HepG2 (cell line): Measurements from ENCODE around the gene ACTRT2. TPM values are rescaled to one million over a fixed set of nuclear protein-coding genes. Genes with fewer than 3 reads are reported as not detected.

Experiments
- ATAC-seq: fragments of 200-7000 bp; cut with Tn5 transposase; 3 replicates; pipeline ENCODE4 v1.9.1; 2020; ENCODE audit warnings: mild to moderate bottlenecking, moderate library complexity
- BruUV-seq: library from RNA; stranded (reverse); fragments of 400-500 nt; replicated peaks from 2 replicates; lab custom pipeline; 2021; lab: Mats Ljungman, UMichigan
- CTCF ChIA-PET: fragments of 300-600 bp; formaldehyde crosslinking; extraction: SDS; loops from one replicate; lab custom pipeline; 2021; ENCODE audit warnings: low total read pairs, inconsistent platforms, low intra/inter-chr PET ratio; lab: Yijun Ruan, JAX
- POLR2A ChIA-PET: fragments of 350-600 bp; sonication (Branson Sonifier 250); formaldehyde crosslinking; loops from one replicate; lab custom pipeline; 2020; ENCODE audit warnings: antibody characterized with exemption, inconsistent platforms; lab: Yijun Ruan, JAX
- DNase-seq: peaks from one replicate; pipeline ENCODE4 v3.0.0-alpha.2; 2015; ENCODE audit warnings: low spot score
- FAIRE-seq: peaks from 3 replicates; lab custom pipeline; 2011; peaks lifted over from hg19 to GRCh38; lab: Jason Lieb, UNC
- H2AFZ ChIP-seq: one replicate; pipeline ENCODE4 v1.6.1; 2011; ENCODE audit warnings: low read length, inconsistent platforms
- H3K27ac ChIP-seq: fragments of 300-600 bp; 3 replicates; pipeline ENCODE4 v1.8.0; 2011; ENCODE audit warnings: mixed run types, mild to moderate bottlenecking, mixed read lengths, low read length, inconsistent platforms; ENCODE audit not compliant: insufficient read depth; ENCODE audit errors: extremely low read length
- H3K27me3 ChIP-seq, 2 experiments: fragments of 200-600 bp in 1 of 2; 2 replicates in 1 of 2; 3 replicates in 1 of 2; pipeline versions ENCODE4 v1.6.0 to v1.8.0; 2011; ENCODE audit warnings: low read length in 2 of 2, mild to moderate bottlenecking in 2 of 2, moderate library complexity in 2 of 2, inconsistent platforms in 1 of 2; ENCODE audit not compliant: insufficient read depth in 2 of 2, control insufficient read depth in 1 of 2
- H3K36me3 ChIP-seq, 2 experiments: fragments of 200-600 bp in 1 of 2; replicated peaks in 1 of 2; 2 replicates in 1 of 2; 3 replicates in 1 of 2; pipeline versions ENCODE4 v1.5.1 to v1.8.0; 2011; ENCODE audit warnings: low read length in 2 of 2, inconsistent platforms in 1 of 2; ENCODE audit not compliant: insufficient read depth in 2 of 2, control insufficient read depth in 1 of 2
- H3K4me1 ChIP-seq: 2 replicates; pipeline ENCODE4 v1.5.1; 2012; ENCODE audit warnings: low read length, inconsistent platforms; ENCODE audit not compliant: insufficient read depth
- H3K4me2 ChIP-seq: 2 replicates; pipeline ENCODE4 v1.6.0; 2011; ENCODE audit warnings: low read depth, low read length, inconsistent platforms
- H3K4me3 ChIP-seq, 3 experiments: fragments of 200-600 bp in 1 of 3; sonication (generic), shearing (Covaris generic) in 1 of 3; replicated peaks in 1 of 3; 2 replicates each; pipeline ENCODE4 v1.5.1; 2011 to 2016; ENCODE audit warnings: low read length in 3 of 3, inconsistent platforms in 2 of 3, low read depth in 2 of 3, mild to moderate bottlenecking in 2 of 3, control low read depth in 1 of 3, mixed read lengths in 1 of 3; ENCODE audit not compliant: insufficient read depth in 1 of 3
- H3K79me2 ChIP-seq: one replicate; pipeline ENCODE4 v1.6.1; 2011; ENCODE audit warnings: low read length, inconsistent platforms; ENCODE audit not compliant: insufficient read depth
- H3K9ac ChIP-seq: 2 replicates; pipeline ENCODE4 v1.6.0; 2011; ENCODE audit warnings: mild to moderate bottlenecking, low read depth, low read length, inconsistent platforms; ENCODE audit not compliant: insufficient read depth
- H3K9me3 ChIP-seq: 2 replicates; pipeline ENCODE4 v1.5.1; 2012; ENCODE audit warnings: mild to moderate bottlenecking, low read length
- H4K20me1 ChIP-seq: 2 replicates; pipeline ENCODE4 v1.6.0; 2011; ENCODE audit warnings: inconsistent platforms, mild to moderate bottlenecking, low read length, moderate library complexity; ENCODE audit not compliant: insufficient read depth
- ARHGAP35 ChIP-seq: sonication (generic); formaldehyde crosslinking; IDR thresholded peaks from 2 replicates; pipeline ENCODE4 v1.9.0; 2022; ENCODE audit warnings: mild to moderate bottlenecking, inconsistent platforms, moderate library complexity, missing genetic modification reagents, borderline replicate concordance
- BCL6 ChIP-seq: IDR thresholded peaks from 2 replicates; pipeline ENCODE4 v1.6.1; 2016; ENCODE audit warnings: missing genetic modification reagents, missing compliant biosample characterization
- CREM ChIP-seq, 2 experiments: sonication (generic) in 1 of 2; formaldehyde crosslinking in 1 of 2; IDR thresholded peaks; 2 replicates each; pipeline versions ENCODE4 v1.4.0 to v1.6.1; 2016 to 2020; ENCODE audit warnings: antibody characterized with exemption in 1 of 2, mild to moderate bottlenecking in 1 of 2, missing genetic modification reagents in 1 of 2
- GFI1 ChIP-seq: sonication (generic); formaldehyde crosslinking; IDR thresholded peaks from 2 replicates; pipeline ENCODE4 v1.5.0; 2020; ENCODE audit warnings: missing genetic modification reagents, mild to moderate bottlenecking, borderline replicate concordance
- HOXA7 ChIP-seq: sonication (generic); formaldehyde crosslinking; IDR thresholded peaks from 2 replicates; pipeline ENCODE4 v1.8.1; 2022; ENCODE audit warnings: mild to moderate bottlenecking, missing genetic modification reagents, moderate library complexity
- JUN ChIP-seq: sonication (generic); formaldehyde crosslinking; IDR thresholded peaks from 2 replicates; pipeline ENCODE4 v1.4.0; 2020; ENCODE audit warnings: mild to moderate bottlenecking, missing genetic modification reagents
- KLF13 ChIP-seq: sonication (generic); formaldehyde crosslinking; IDR thresholded peaks from 2 replicates; pipeline ENCODE4 v1.4.0; 2020; ENCODE audit warnings: mild to moderate bottlenecking, missing genetic modification reagents
- MLLT10 ChIP-seq: sonication (generic); formaldehyde crosslinking; IDR thresholded peaks from 2 replicates; pipeline ENCODE4 v1.4.0; 2020; ENCODE audit warnings: missing genetic modification reagents
- NFKBIZ ChIP-seq: IDR thresholded peaks from 2 replicates; pipeline ENCODE4 v1.6.1; 2018; ENCODE audit warnings: missing genetic modification reagents, missing compliant biosample characterization
- RAD21 ChIP-seq: fragments of 450-650 bp; formaldehyde crosslinking; IDR thresholded peaks from 2 replicates; pipeline ENCODE4 v1.5.0; 2020; ENCODE audit warnings: mild to moderate bottlenecking
- RFX5 ChIP-seq: IDR thresholded peaks from 2 replicates; pipeline ENCODE4 v1.6.1; 2011; ENCODE audit warnings: low read depth, low read length, improper control_type of control experiment
- TARDBP ChIP-seq: sonication (generic); formaldehyde crosslinking; IDR thresholded peaks from 2 replicates; pipeline ENCODE4 v1.8.0; 2022; ENCODE audit warnings: mild to moderate bottlenecking, missing genetic modification reagents
- ZBTB7B ChIP-seq: sonication (generic); formaldehyde crosslinking; IDR thresholded peaks from 2 replicates; pipeline ENCODE4 v1.4.0; 2020; ENCODE audit warnings: missing genetic modification reagents
- ZFP37 ChIP-seq: sonication (generic); formaldehyde crosslinking; IDR thresholded peaks from 2 replicates; pipeline ENCODE4 v1.4.0; 2020; ENCODE audit warnings: missing genetic modification reagents, borderline replicate concordance
- ZFP82 ChIP-seq: sonication (generic); formaldehyde crosslinking; IDR thresholded peaks from 2 replicates; pipeline ENCODE4 v1.5.1; 2020; ENCODE audit warnings: mild to moderate bottlenecking, missing genetic modification reagents, borderline replicate concordance
- ZNF263 ChIP-seq: sonication (generic); formaldehyde crosslinking; IDR thresholded peaks from 2 replicates; pipeline ENCODE4 v1.4.0; 2020; ENCODE audit warnings: missing genetic modification reagents
- ZNF264 ChIP-seq: sonication (generic); formaldehyde crosslinking; IDR thresholded peaks from 2 replicates; pipeline ENCODE4 v1.4.0; 2020; ENCODE audit warnings: missing genetic modification reagents
- ZNF703 ChIP-seq: sonication (generic); formaldehyde crosslinking; IDR thresholded peaks from 2 replicates; pipeline ENCODE4 v1.5.1; 2020; ENCODE audit warnings: missing genetic modification reagents, mild to moderate bottlenecking, moderate library complexity, borderline replicate concordance
- WGBS: methylation state at CpG from one replicate; pipeline ENCODE4 v1.1.6; 2017; ENCODE audit warnings: low lambda C conversion rate; 5-methylcytosine and 5-hydroxymethylcytosine counted together
- in situ Hi-C: cut with HindIII; loops from 2 replicates; pipeline ENCODE4 v1.10.0; 2017; ENCODE audit warnings: low pct_unique_long_range_greater_than_20kb; ENCODE audit not compliant: extremely low pct_ligation_motif_present
- intact Hi-C: fragments of 100-400 bp; cut with micrococcal nuclease; formaldehyde crosslinking; loops from one replicate; pipeline ENCODE4 v1.10.0; 2022; ENCODE audit not compliant: unreplicated experiment
- polyA plus RNA-seq, 8 experiments: library from polyadenylated mRNA; depleted of rRNA in 3 of 8; stranded (reverse) in 7 of 8; unstranded in 1 of 8; fragments of >200 nt; fragmentation: Illumina TruSeq in 4 of 8; extraction: Trizol in 4 of 8; gene quantifications; 2 replicates each; pipeline versions ENCODE4 v1.2.1 to v1.2.3, GENCODE V29; 2011 to 2016; ENCODE audit warnings: low read depth in 4 of 8, missing spikeins in 1 of 8, mixed read lengths in 1 of 8; ENCODE audit not compliant: insufficient read depth in 1 of 8
- total RNA-seq, 5 experiments: library from RNA; depleted of rRNA; stranded (reverse); fragments of >200 nt; fragmentation: Illumina TruSeq; extraction: Trizol; gene quantifications; 2 replicates each; pipeline ENCODE4 v1.2.3, GENCODE V29; 2016; ENCODE audit warnings: low read depth in 1 of 5
- TF ChIP-seq, protein P1 (sequence below): sonication (generic); formaldehyde crosslinking; IDR thresholded peaks from 2 replicates; pipeline ENCODE4 v1.5.0; 2020; ENCODE audit warnings: mild to moderate bottlenecking, missing genetic modification reagents
- TF ChIP-seq, protein P2 (sequence below): sonication (generic); formaldehyde crosslinking; IDR thresholded peaks from 2 replicates; pipeline ENCODE4 v1.5.0; 2020; ENCODE audit warnings: mild to moderate bottlenecking, low read depth, missing genetic modification reagents, borderline replicate concordance

The ACTRT2 gene
- total and polyA plus RNA-seq, 2 of the 13 experiments (the other 11 are each of a cell fraction or from before 2014, with no cell fraction given): not detected

DNA sequence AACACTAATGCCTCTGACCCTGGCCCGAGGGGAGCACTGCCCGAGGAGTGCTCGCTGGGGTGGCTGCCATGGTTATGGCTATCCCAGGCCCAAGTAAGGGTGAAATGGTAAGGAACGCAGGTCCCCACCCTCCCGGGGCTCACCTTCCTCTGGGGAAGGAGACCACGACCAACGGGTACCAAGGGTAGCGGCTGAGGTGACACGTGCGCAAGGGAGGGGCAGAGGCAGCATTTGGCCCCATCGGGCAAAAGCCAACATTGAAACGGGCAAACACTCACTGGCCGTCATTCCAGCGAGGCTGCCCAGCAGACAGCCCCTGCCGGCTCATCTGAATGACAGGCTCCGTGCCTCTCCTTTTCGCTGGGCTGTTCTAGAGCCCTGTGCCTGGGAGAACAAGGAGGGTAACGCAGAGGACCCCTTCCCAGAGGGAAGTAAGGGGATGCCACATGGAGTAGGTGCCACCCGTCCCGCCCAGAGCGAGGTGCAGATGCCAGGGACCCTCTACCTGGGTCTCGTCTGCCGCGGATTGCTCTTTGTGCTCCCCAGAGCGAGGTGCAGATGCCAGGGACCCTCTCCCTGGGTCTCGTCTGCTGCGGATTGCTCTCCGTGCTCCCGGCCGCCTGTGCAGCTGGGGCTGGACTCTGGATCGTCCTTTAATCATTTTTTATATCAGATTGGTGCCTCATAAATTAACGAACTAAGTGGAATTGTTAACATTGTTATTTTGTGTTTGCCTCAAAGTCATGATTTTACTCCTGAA, 16.2 kb downstream of the ACTRT2 start:
- intact Hi-C loops (no loop called here), in situ Hi-C loops (no loop called here)
- Histone ChIP-seq H3K9ac (no peak overlapping the region), H3K9me3 (no peaks in the 10 kb centered on the region), H3K4me3 (no peak overlapping the region), H3K27me3 (peaks cover 15 to 83% of the 10 kb centered on the region in 2 experiments; a peak in 4 of 5 replicates), H4K20me1 (0 out of 2 replicates have a peak, but pooled peaks cover 4% of the 10 kb centered on the region), H2AFZ (no peak overlapping the region), H3K27ac (no peak overlapping the region), H3K4me1 (no peaks in the 10 kb centered on the region), H3K79me2 (no peaks in the 10 kb centered on the region), H3K36me3 (no peaks in the 10 kb centered on the region), H3K4me2 (no peak overlapping the region)
- TF ChIP-seq RFX5 (no peak), NFKBIZ (CRISPR knock-in tag) (no peak), GFI1 (CRISPR knock-in tag) (no peak), ZNF703 (CRISPR knock-in tag) (no peak), ZNF263 (no peak; the same call in 1 of the 2 replicates), TARDBP (CRISPR knock-in tag) (no peak), ZBTB7B (CRISPR knock-in tag) (no peak), JUN (CRISPR knock-in tag) (no peak), RAD21 (CRISPR knock-in tag) (no peak), HOXA7 (CRISPR knock-in tag) (no peak), ZNF264 (CRISPR knock-in tag) (no peak), ARHGAP35 (CRISPR knock-in tag) (no peak), ZFP37 (CRISPR knock-in tag) (no peak), MLLT10 (CRISPR knock-in tag) (no peak), CREM (IDR thresholded peaks at IDR 0.05) (no peak), CREM (CRISPR knock-in tag; IDR thresholded peaks at IDR 0.05) (no peak), BCL6 (CRISPR knock-in tag) (no peak), KLF13 (CRISPR knock-in tag) (no peak), ZFP82 (CRISPR knock-in tag) (no peak)
- TF ChIP-seq, protein P1, sequence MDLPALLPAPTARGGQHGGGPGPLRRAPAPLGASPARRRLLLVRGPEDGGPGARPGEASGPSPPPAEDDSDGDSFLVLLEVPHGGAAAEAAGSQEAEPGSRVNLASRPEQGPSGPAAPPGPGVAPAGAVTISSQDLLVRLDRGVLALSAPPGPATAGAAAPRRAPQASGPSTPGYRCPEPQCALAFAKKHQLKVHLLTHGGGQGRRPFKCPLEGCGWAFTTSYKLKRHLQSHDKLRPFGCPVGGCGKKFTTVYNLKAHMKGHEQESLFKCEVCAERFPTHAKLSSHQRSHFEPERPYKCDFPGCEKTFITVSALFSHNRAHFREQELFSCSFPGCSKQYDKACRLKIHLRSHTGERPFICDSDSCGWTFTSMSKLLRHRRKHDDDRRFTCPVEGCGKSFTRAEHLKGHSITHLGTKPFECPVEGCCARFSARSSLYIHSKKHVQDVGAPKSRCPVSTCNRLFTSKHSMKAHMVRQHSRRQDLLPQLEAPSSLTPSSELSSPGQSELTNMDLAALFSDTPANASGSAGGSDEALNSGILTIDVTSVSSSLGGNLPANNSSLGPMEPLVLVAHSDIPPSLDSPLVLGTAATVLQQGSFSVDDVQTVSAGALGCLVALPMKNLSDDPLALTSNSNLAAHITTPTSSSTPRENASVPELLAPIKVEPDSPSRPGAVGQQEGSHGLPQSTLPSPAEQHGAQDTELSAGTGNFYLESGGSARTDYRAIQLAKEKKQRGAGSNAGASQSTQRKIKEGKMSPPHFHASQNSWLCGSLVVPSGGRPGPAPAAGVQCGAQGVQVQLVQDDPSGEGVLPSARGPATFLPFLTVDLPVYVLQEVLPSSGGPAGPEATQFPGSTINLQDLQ (CRISPR knock-in tag): no peak
- TF ChIP-seq, protein P2, sequence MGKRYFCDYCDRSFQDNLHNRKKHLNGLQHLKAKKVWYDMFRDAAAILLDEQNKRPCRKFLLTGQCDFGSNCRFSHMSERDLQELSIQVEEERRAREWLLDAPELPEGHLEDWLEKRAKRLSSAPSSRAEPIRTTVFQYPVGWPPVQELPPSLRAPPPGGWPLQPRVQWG (CRISPR knock-in tag): no peak
- WGBS: 15% methylated on average over 10 of the region's 32 CpGs
- no peak for FAIRE-seq
- BruUV-seq: no TSS peak
- ChIA-PET CTCF (no interaction called here), POLR2A (no interaction called here)
- no peak for DNase-seq
- ATAC-seq: no peak
